ENCODE results near the gene SLC16A12. TPM values are rescaled to one million over a fixed set of nuclear protein-coding genes. Genes with fewer than 3 reads are reported as not detected.

Gene SLC16A12
- total and polyA plus RNA-seq, 10 of the 15 experiments (the other 5 are each of a cell fraction or from before 2014, with no cell fraction given) = not detected

- in situ Hi-C loops (cut with MboI) (no loop called here), intact Hi-C loops (cut with micrococcal nuclease; ENCODE audit: unreplicated experiment) (no loop called here)
- ChIA-PET POLR2A (no interaction called here), SMC1A (ENCODE audit: uncharacterized antibody, unreplicated experiment) (no interaction called here), CTCF (interaction anchor here (1.3 kb wide), 1 partner anchor 69 kb away, joined by 3 read pairs; no protein-coding TSS in a partner anchor), RAD21 (ENCODE audit: unreplicated experiment) (no interaction called here)
- TF ChIP-seq ETV6 (conservative IDR thresholded peaks at IDR 0.05 in 1 of 2, IDR thresholded peaks at IDR 0.05 in 1 of 2; ENCODE audit: borderline replicate concordance in 1 of 2, low read depth in 1 of 2) (no peak), MAX (IDR thresholded peaks at IDR 0.05; ENCODE audit: low read depth, low read length) (no peak), PAX5 (IDR thresholded peaks at IDR 0.05; ENCODE audit: borderline replicate concordance, low read depth, low read length) (no peak), CEBPB (IDR thresholded peaks at IDR 0.05; ENCODE audit: borderline replicate concordance in 1 of 2, low read depth in 2 of 2, low read length in 2 of 2) (no peak), ZSCAN29 (IDR thresholded peaks at IDR 0.05) (no peak), PKNOX1 (IDR thresholded peaks at IDR 0.05) (no peak), MYC (IDR thresholded peaks at IDR 0.05; ENCODE audit: insufficient read depth, insufficient read length, insufficient replicate concordance, low read length, severe bottlenecking) (no peak), HDAC2 (IDR thresholded peaks at IDR 0.05) (no peak), SREBF1 (IDR thresholded peaks at IDR 0.05; ENCODE audit: low read length) (no peak), SMAD1 (IDR thresholded peaks at IDR 0.05; ENCODE audit: low read depth, partially characterized antibody) (no peak), TCF12 (IDR thresholded peaks at IDR 0.05; ENCODE audit: low read depth, low read length) (no peak), FOXK2 (IDR thresholded peaks at IDR 0.05) (no peak), TARDBP (IDR thresholded peaks at IDR 0.05; ENCODE audit: borderline replicate concordance) (no peak), IRF4 (IDR thresholded peaks at IDR 0.05; ENCODE audit: low read depth, low read length) (no peak)
- TF ChIP-seq, protein P1, sequence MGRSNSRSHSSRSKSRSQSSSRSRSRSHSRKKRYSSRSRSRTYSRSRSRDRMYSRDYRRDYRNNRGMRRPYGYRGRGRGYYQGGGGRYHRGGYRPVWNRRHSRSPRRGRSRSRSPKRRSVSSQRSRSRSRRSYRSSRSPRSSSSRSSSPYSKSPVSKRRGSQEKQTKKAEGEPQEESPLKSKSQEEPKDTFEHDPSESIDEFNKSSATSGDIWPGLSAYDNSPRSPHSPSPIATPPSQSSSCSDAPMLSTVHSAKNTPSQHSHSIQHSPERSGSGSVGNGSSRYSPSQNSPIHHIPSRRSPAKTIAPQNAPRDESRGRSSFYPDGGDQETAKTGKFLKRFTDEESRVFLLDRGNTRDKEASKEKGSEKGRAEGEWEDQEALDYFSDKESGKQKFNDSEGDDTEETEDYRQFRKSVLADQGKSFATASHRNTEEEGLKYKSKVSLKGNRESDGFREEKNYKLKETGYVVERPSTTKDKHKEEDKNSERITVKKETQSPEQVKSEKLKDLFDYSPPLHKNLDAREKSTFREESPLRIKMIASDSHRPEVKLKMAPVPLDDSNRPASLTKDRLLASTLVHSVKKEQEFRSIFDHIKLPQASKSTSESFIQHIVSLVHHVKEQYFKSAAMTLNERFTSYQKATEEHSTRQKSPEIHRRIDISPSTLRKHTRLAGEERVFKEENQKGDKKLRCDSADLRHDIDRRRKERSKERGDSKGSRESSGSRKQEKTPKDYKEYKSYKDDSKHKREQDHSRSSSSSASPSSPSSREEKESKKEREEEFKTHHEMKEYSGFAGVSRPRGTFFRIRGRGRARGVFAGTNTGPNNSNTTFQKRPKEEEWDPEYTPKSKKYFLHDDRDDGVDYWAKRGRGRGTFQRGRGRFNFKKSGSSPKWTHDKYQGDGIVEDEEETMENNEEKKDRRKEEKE (IDR thresholded peaks at IDR 0.05) = no peak
- H2AFZ ChIP-seq (ENCODE audit: control insufficient read depth, low read depth, low read length) = no peak overlapping the region
- no peak overlapping the region for H3K4me3 ChIP-seq
- FAIRE-seq (no peak), ATAC-seq (no peak), DNase-seq (ENCODE audit: low read depth, low spot score) (no peak)
- no peaks in the 10 kb centered on the region for H3K9me3 ChIP-seq (replicated peaks; ENCODE audit: control insufficient read depth, insufficient read depth, low read length)
- H3K27me3 ChIP-seq (replicated peaks in 1 of 2; ENCODE audit: control insufficient read depth in 2 of 2, insufficient read depth in 2 of 2, low read length in 1 of 2) = peaks cover 0 to 6% of the 10 kb centered on the region in 2 experiments; a peak in 1 of 4 replicates
- BruUV-seq (replicated peaks) = no TSS peak
- H3K4me2 ChIP-seq (ENCODE audit: control insufficient read depth, insufficient read depth) = no peak overlapping the region
- no peaks in the 10 kb centered on the region for H4K20me1 ChIP-seq (ENCODE audit: control insufficient read depth, insufficient read depth)
- WGBS (ENCODE audit: insufficient coverage, insufficient replicate concordance, low lambda C conversion rate, missing lambda C conversion rate) = 73% methylated on average over 3 of the region's 3 CpGs
- H3K4me1 ChIP-seq (ENCODE audit: control insufficient read depth, insufficient read depth, low read length) = peaks cover 7% of the 10 kb centered on the region
- H3K27ac ChIP-seq (ENCODE audit: control insufficient read depth, insufficient read depth) = no peak overlapping the region
- no peaks in the 10 kb centered on the region for H3K79me2 ChIP-seq (ENCODE audit: control insufficient read depth, insufficient read depth, low read length)
- H3K9ac ChIP-seq (ENCODE audit: control insufficient read depth, insufficient read depth, low read length) = no peak overlapping the region
- H3K36me3 ChIP-seq (ENCODE audit: control insufficient read depth in 2 of 2, insufficient read depth in 2 of 2, low read length in 1 of 2) = no peaks in the 10 kb centered on the region
Measured at GRCh38 chr10:89481662-89482061, 53.7 kb downstream of the SLC16A12 start.
